Mucosa of stomach (tissue), 1 donor: ENCODE measurements around the gene ACSM2B.
"Not testable (repeated sequence)": the region's sequence is repeated elsewhere in the genome, so short reads cannot be mapped to it uniquely, and the experiment has no call there.

Experiments used
- H3K27me3 ChIP-seq: one replicate; pipeline ENCODE4 v1.7.0; 2013; ENCODE audit warnings: mild to moderate bottlenecking, low read length; ENCODE audit not compliant: control insufficient read depth, insufficient read depth
- H3K36me3 ChIP-seq: one replicate; pipeline ENCODE4 v1.7.0; 2013; ENCODE audit warnings: low read length; ENCODE audit not compliant: control insufficient read depth, insufficient read depth
- H3K4me1 ChIP-seq: one replicate; pipeline ENCODE4 v1.7.0; 2013; ENCODE audit warnings: mild to moderate bottlenecking, low read length; ENCODE audit not compliant: control insufficient read depth, insufficient read depth
- H3K4me3 ChIP-seq: one replicate; pipeline ENCODE4 v1.7.0; 2013; ENCODE audit warnings: low read length
- H3K9ac ChIP-seq: one replicate; pipeline ENCODE4 v1.7.0; 2013; ENCODE audit warnings: mild to moderate bottlenecking, low read length, moderate library complexity
- H3K9me3 ChIP-seq: one replicate; pipeline ENCODE4 v1.7.0; 2013; ENCODE audit warnings: mild to moderate bottlenecking, low read length, moderate library complexity; ENCODE audit not compliant: control insufficient read depth
- donor health status: Pancreatic carcinoma.

Gene ACSM2B

DNA sequence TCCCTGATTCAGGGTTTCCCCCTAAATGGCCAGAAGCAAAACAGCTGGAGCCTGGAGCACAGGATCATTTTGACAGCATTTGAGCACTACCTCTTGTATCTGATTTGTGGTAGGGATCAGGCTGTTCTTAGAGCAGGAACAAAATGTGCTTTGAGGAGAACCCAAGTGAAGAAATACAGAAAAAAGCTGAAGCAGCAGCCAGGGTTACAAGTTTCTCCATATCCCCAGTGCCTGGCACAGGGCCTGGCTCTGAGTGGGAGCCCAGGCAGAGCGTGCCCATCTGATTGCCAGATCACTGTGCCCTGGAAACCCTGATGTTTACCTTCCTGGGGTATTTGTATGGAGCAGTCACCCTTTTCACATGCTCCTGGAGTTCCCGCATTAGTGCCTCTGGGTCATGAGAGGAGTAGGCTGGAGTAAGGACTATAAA, 11.5 kb upstream of the ACSM2B start:
- not testable (repeated sequence) for H3K4me1 ChIP-seq, H3K27me3 ChIP-seq, H3K9me3 ChIP-seq, H3K9ac ChIP-seq, H3K36me3 ChIP-seq, H3K4me3 ChIP-seq

DNA sequence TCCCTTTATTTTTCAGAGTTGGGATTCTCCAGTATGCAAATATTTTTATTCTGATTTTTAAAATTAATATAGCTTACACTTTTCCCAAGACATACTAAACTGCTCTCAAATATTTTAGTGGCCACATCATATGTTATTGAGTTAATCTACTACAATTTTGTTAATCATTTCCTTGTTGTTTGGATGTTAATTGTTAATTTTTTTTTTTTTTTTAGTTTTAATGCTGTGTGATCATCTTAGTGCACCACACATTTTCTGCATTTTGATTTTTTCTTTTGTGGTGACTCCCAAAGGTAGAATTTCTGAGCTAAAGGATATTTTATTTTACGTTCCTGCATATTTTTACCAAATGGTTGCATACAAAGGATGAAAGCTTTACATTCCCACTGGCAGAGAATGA, 10.5 kb upstream of the ACSM2B start:
- not testable (repeated sequence) for H3K36me3 ChIP-seq, H3K9ac ChIP-seq, H3K9me3 ChIP-seq, H3K27me3 ChIP-seq, H3K4me3 ChIP-seq, H3K4me1 ChIP-seq

DNA sequence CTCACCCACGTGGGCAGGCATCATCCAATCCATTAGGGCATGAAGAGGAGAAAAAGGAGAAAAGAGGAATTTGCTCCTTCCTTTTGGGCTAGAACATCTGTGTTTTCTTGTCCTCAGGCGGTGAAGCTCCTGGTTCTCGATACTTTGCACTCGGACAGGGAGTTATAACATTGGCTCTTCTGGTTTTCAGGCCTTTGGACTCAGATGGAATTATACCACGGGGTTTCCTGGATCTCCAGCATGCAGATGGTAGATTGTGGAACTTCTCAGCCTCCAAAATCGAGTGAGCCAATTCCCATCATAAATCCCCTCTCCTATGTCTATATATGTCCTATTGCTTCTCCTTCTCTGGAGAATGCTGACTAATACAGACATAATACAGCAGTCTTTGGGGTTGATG, 9.9 kb upstream of the ACSM2B start:
- H3K4me1 ChIP-seq, H3K9ac ChIP-seq, H3K9me3 ChIP-seq, H3K4me3 ChIP-seq, H3K36me3 ChIP-seq, H3K27me3 ChIP-seq: not testable (repeated sequence)

DNA sequence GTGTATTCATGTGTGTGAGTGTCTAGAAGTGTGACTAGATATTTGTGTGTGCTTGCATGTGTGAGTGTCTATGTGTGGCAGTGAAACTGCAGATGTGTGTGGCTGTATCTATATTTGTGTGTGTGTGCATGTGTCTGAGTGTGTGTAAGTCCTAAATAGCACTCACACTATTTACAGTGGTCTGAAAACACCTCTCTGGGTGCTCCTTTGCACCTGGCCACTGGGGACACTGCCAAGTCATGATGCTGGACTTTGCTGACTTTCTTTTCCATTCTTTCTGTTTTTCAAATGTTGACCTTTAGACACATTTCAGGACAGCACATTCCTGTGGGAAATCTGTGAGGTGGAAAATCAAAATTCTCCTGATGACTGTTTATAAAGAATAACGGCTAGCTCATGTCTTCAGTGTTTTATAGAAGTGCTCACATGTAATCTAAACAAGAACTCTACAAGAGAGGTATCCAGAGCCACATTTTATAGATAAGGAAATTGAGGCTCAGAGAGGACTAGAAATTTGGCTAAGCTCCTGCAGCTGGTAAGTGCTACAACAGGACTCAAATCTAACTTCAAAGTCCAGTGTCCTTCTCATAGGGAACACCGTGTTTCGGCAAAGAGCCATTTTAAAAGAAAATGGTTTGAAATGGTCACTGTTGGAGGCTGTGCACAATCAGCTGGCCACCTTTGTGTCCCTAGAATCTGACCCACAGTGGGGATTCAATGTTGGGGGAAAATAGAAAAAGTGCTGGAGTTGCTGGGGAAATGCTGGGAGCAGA, 4.5 kb upstream of the ACSM2B start:
- H3K9me3 ChIP-seq, H3K9ac ChIP-seq, H3K4me1 ChIP-seq, H3K4me3 ChIP-seq, H3K27me3 ChIP-seq, H3K36me3 ChIP-seq: not testable (repeated sequence)

DNA sequence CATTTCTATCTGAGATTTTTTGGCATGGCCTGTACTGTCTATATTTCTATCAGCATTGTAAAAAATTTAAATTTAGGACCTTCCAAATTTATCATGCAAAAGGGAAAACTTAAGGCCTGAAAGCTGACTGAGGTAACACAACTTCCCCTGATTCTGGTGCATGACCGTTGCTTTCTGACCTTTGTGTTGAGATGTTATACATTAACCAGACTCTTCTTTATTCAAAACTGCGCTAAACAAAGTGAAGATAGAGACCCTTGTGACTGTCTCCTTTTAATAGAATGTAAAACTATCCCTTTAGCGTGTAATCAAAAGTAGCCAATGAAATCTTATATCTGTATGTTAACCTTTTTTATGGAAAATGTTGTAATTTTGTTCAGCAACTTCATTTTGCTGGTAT, 1.9 kb upstream of the ACSM2B start:
- not testable (repeated sequence) for H3K36me3 ChIP-seq, H3K9me3 ChIP-seq, H3K4me3 ChIP-seq, H3K27me3 ChIP-seq, H3K4me1 ChIP-seq, H3K9ac ChIP-seq

GRCh38 chr16:20569117-20569651, 7.0 kb downstream of the ACSM2B start:
- H3K9me3 ChIP-seq, H3K36me3 ChIP-seq, H3K9ac ChIP-seq, H3K4me1 ChIP-seq, H3K27me3 ChIP-seq, H3K4me3 ChIP-seq: not testable (repeated sequence)

GRCh38 chr16:20568404-20568803, 7.8 kb downstream of the ACSM2B start:
- Histone ChIP-seq H3K9ac (no peak overlapping the region), H3K9me3 (no peaks in the 10 kb centered on the region), H3K36me3 (no peaks in the 10 kb centered on the region), H3K4me1 (no peaks in the 10 kb centered on the region), H3K4me3 (no peak overlapping the region), H3K27me3 (no peaks in the 10 kb centered on the region)

GRCh38 chr16:20566864-20567263, 9.3 kb downstream of the ACSM2B start:
- H3K9me3 ChIP-seq: no peaks in the 10 kb centered on the region
- H3K27me3 ChIP-seq: no peaks in the 10 kb centered on the region
- no peaks in the 10 kb centered on the region for H3K4me1 ChIP-seq
- H3K4me3 ChIP-seq: no peak overlapping the region
- no peaks in the 10 kb centered on the region for H3K36me3 ChIP-seq
- H3K9ac ChIP-seq: no peak overlapping the region

DNA sequence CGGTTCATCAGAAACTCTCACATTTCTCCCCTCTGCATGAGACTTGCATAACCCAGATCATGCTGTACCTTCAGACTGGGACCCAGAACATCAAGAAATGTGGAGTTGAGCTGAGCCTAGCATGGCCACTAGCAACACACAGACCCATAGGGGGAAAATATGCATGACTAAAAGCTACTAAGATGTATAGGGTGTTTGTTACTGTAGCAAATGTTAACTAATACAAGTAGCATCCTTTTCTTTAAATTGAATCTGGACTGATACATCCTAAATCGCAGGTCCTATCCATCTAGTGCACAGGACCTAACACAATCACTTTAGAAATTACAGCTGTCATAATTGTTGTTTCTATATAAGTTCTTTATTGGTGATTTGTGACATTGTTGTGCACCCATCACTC, 10.8 kb downstream of the ACSM2B start:
- H3K4me3 ChIP-seq: not testable (repeated sequence)

DNA sequence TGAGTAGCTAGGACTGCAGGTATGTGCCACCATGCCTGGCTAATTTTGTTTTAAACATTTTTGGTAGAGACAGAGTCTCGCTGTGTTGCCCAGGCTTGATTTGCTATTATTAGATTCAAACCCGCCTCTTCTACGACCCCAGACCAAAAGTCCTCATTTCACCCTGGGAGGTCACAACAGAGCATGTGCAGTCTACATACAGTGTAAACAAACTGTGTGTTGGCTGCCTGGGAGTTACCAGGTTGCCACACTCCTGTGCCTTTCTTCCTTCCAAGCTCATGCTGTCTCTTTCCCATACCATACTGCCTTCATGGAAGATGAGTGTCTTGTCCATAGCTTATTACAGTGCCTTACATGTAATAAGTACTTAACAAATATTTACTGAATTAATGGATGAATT, 11.9 kb downstream of the ACSM2B start:
- not testable (repeated sequence) for H3K4me3 ChIP-seq, H3K27me3 ChIP-seq

More for the DNA sequence above, 10.8 kb downstream of the ACSM2B start:
- not testable (repeated sequence) for H3K4me1 ChIP-seq, H3K9ac ChIP-seq, H3K27me3 ChIP-seq, H3K9me3 ChIP-seq, H3K36me3 ChIP-seq

GRCh38 chr16:20555628-20556027, 20.5 kb downstream of the ACSM2B start:
- H3K9ac ChIP-seq, H3K9me3 ChIP-seq, H3K4me1 ChIP-seq, H3K36me3 ChIP-seq, H3K4me3 ChIP-seq, H3K27me3 ChIP-seq: not testable (repeated sequence)

More for the DNA sequence above, 11.9 kb downstream of the ACSM2B start:
- not testable (repeated sequence) for H3K9ac ChIP-seq, H3K4me1 ChIP-seq, H3K9me3 ChIP-seq, H3K36me3 ChIP-seq

DNA sequence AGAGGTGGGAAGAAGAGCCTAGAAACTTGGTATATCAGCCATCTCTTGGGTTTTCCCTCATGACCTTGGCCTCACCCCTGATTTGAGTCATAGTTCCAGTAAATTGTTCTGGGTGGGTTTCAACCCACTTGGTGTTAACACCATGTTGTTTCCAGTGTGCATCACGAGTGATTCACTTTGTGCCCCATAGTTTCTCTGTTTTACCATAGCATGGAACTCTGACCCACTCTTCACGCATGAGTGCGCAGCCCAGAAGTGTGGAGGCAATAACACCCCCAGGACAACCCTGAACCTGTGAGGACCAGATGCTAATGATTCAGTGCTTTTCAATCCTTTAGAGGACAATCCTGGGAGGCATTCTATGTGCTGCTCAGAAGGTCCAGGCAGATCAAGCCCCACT, 21.5 kb downstream of the ACSM2B start:
- H3K4me1 ChIP-seq, H3K4me3 ChIP-seq, H3K9ac ChIP-seq, H3K27me3 ChIP-seq, H3K9me3 ChIP-seq, H3K36me3 ChIP-seq: not testable (repeated sequence)

GRCh38 chr16:20553493-20553892, 22.7 kb downstream of the ACSM2B start:
- H3K9me3 ChIP-seq, H3K27me3 ChIP-seq, H3K9ac ChIP-seq, H3K4me3 ChIP-seq, H3K4me1 ChIP-seq, H3K36me3 ChIP-seq: not testable (repeated sequence)
